ENCODE measurements around the gene CRYM. TPM values are rescaled to one million over a fixed set of nuclear protein-coding genes. Genes with fewer than 3 reads are reported as not detected.

The CRYM gene
- total and polyA plus RNA-seq, 2 donors (not counting 3 experiments of a cell fraction or from before 2014, with no cell fraction given) = not detected

DNA sequence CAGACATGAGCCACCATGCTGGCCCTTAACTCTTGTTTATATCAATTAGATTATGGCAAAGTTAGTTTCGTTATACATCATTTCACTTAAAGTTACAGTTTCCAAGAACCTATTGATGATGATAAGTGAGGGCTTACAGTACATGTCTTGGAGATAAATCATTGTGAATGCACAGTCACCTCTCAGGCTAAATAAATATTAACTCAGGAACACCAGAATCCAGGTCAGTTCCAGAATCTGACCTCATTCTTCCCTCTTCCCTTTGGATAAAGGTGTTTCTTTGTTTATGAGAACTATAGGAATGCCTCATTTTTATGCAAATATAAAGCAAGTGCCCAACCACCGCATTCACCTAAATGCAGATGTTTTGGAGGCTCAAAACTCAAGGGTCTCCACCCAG lies 48.4 kb upstream of the CRYM start:
- ChIA-PET POLR2A (no interaction called here), CTCF (no interaction called here)
- Histone ChIP-seq H3K9me3 (replicated peaks; ENCODE audit: control insufficient read depth, insufficient read depth, low read length) (no peaks in the 10 kb centered on the region), H3K9me1 (replicated peaks; ENCODE audit: control insufficient read depth, extremely low read depth, insufficient read depth, low read length) (no peaks in the 10 kb centered on the region), H3K4me3 (replicated peaks in 1 of 3; ENCODE audit: insufficient read depth in 1 of 3, low read depth in 1 of 3, low read length in 3 of 3) (no peak overlapping the region), H3K9ac (replicated peaks; ENCODE audit: extremely low read depth, insufficient read depth, low read length) (no peak overlapping the region), H3K4me2 (ENCODE audit: insufficient read depth, low read length) (no peak overlapping the region), H3K36me3 (ENCODE audit: control insufficient read depth in 2 of 2, extremely low read depth in 1 of 2, insufficient read depth in 2 of 2, low read length in 2 of 2) (no peaks in the 10 kb centered on the region), H3K27me3 (ENCODE audit: control insufficient read depth in 2 of 2, insufficient read depth in 2 of 2, low read length in 2 of 2) (no peaks in the 10 kb centered on the region), H3K4me1 (ENCODE audit: control insufficient read depth, extremely low read depth, insufficient read depth, low read length) (no peaks in the 10 kb centered on the region), H3K27ac (ENCODE audit: insufficient read depth, low read depth, low read length) (no peak overlapping the region), H2AFZ (ENCODE audit: low read depth, low read length) (no peak overlapping the region), H4K20me1 (replicated peaks; ENCODE audit: control insufficient read depth, extremely low read depth, insufficient read depth, low read length) (no peaks in the 10 kb centered on the region), H3K79me2 (ENCODE audit: control insufficient read depth, insufficient read depth, low read length) (no peaks in the 10 kb centered on the region)
- intact Hi-C loops (cut with micrococcal nuclease) = no loop called here
- no TSS peak for BruUV-seq (replicated peaks)
- FAIRE-seq (no peak), DNase-seq (ENCODE audit: low read depth, low spot score) (no peak)
- dilution Hi-C loops (cut with MboI; ENCODE audit: extremely low pct_ligation_motif_present, low sequenced_read_pairs) = no loop called here
- TF ChIP-seq EZH2 (IDR thresholded peaks at IDR 0.05; ENCODE audit: borderline replicate concordance, low read depth, low read length, severe bottlenecking) (no peak), MYC (IDR thresholded peaks at IDR 0.05; ENCODE audit: low read depth, low read length) (no peak), JUN (IDR thresholded peaks at IDR 0.05; ENCODE audit: borderline replicate concordance, insufficient read depth, insufficient read length, low read depth) (no peak), POLR2A (IDR thresholded peaks at IDR 0.05; ENCODE audit: low read depth, low read length) (no peak), GATA2 (IDR thresholded peaks at IDR 0.05; ENCODE audit: insufficient read depth, insufficient read length, low read depth, low read length) (no peak), POLR2AphosphoS5 (IDR thresholded peaks at IDR 0.05; ENCODE audit: insufficient read depth, low read depth, low read length) (no peak), FOS (IDR thresholded peaks at IDR 0.05; ENCODE audit: borderline replicate concordance, insufficient read depth, low read length) (no peak)
- TF ChIP-seq, protein P1, sequence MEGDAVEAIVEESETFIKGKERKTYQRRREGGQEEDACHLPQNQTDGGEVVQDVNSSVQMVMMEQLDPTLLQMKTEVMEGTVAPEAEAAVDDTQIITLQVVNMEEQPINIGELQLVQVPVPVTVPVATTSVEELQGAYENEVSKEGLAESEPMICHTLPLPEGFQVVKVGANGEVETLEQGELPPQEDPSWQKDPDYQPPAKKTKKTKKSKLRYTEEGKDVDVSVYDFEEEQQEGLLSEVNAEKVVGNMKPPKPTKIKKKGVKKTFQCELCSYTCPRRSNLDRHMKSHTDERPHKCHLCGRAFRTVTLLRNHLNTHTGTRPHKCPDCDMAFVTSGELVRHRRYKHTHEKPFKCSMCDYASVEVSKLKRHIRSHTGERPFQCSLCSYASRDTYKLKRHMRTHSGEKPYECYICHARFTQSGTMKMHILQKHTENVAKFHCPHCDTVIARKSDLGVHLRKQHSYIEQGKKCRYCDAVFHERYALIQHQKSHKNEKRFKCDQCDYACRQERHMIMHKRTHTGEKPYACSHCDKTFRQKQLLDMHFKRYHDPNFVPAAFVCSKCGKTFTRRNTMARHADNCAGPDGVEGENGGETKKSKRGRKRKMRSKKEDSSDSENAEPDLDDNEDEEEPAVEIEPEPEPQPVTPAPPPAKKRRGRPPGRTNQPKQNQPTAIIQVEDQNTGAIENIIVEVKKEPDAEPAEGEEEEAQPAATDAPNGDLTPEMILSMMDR (IDR thresholded peaks at IDR 0.05; ENCODE audit: extremely low read depth in 1 of 2, insufficient read depth in 1 of 2, low read depth in 1 of 2, low read length in 2 of 2) = no peak
- TF ChIP-seq, protein P2, sequence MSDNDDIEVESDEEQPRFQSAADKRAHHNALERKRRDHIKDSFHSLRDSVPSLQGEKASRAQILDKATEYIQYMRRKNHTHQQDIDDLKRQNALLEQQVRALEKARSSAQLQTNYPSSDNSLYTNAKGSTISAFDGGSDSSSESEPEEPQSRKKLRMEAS (IDR thresholded peaks at IDR 0.05; ENCODE audit: insufficient read depth, insufficient read length) = no peak

Measured in endothelial cell of umbilical vein (primary cell).